ENCODE measurements around the gene STEAP3.
A peak's percentile ranks its signal among the peaks of the same experiment; 100 is the strongest.

STEAP3 gene

GRCh38 chr2:119218478-119219064 lies 5.1 kb upstream of the STEAP3 start:
- DNase-seq (ENCODE audit: low read depth) = no peak
- TF ChIP-seq CTCF (IDR thresholded peaks at IDR 0.05; ENCODE audit: control insufficient read depth, extremely low read depth, insufficient read depth) = no peak
- H3K4me3 ChIP-seq (ENCODE audit: low read depth, low read length) = no peak overlapping the region

GRCh38 chr2:119219873-119220272 lies 3.8 kb upstream of the STEAP3 start:
- no peak for TF ChIP-seq CTCF (IDR thresholded peaks at IDR 0.05; ENCODE audit: control insufficient read depth, extremely low read depth, insufficient read depth)
- peak; percentile 58 for DNase-seq (ENCODE audit: low read depth)
- H3K4me3 ChIP-seq (ENCODE audit: low read depth, low read length) = no peak overlapping the region

GRCh38 chr2:119220720-119221301 lies 2.8 kb upstream of the STEAP3 start:
- H3K4me3 ChIP-seq (ENCODE audit: low read depth, low read length) = no peak overlapping the region
- DNase-seq (ENCODE audit: low read depth) = no peak
- TF ChIP-seq CTCF (IDR thresholded peaks at IDR 0.05; ENCODE audit: control insufficient read depth, extremely low read depth, insufficient read depth) = no peak

GRCh38 chr2:119221609-119222008 lies 2.0 kb upstream of the STEAP3 start:
- TF ChIP-seq CTCF (IDR thresholded peaks at IDR 0.05; ENCODE audit: control insufficient read depth, extremely low read depth, insufficient read depth) = no peak
- no peak overlapping the region for H3K4me3 ChIP-seq (ENCODE audit: low read depth, low read length)
- DNase-seq (ENCODE audit: low read depth) = no peak

- DNase-seq (ENCODE audit: low read depth) = no peak
- no peak overlapping the region for H3K4me3 ChIP-seq (ENCODE audit: low read depth, low read length)
- TF ChIP-seq CTCF (IDR thresholded peaks at IDR 0.05; ENCODE audit: control insufficient read depth, extremely low read depth, insufficient read depth) = no peak
Measured at GRCh38 chr2:119222213-119222612, 1.4 kb upstream of the STEAP3 start.

- no peak for TF ChIP-seq CTCF (IDR thresholded peaks at IDR 0.05; ENCODE audit: control insufficient read depth, extremely low read depth, insufficient read depth)
- DNase-seq (ENCODE audit: low read depth) = no peak
- peak overlapping the region; percentile 61 for H3K4me3 ChIP-seq (ENCODE audit: low read depth, low read length)
Measured at GRCh38 chr2:119222863-119223520, 642 bp upstream of the STEAP3 start.

Measured in LNCaP clone FGC (cell line).